Uterus (tissue), 4 donors: Measurements from ENCODE around the gene EPB41. TPM values are rescaled to one million over a fixed set of nuclear protein-coding genes. Genes with fewer than 3 reads are reported as not detected.

Source experiments
- DNase-seq, 2 donors: peaks; one replicate each; pipeline ENCODE4 v3.0.0-alpha.2; 2019 to 2020
- H3K27ac ChIP-seq, 2 donors: fragments of 200-600 bp; sonication (generic); 1 replicate in 1 of 2; 2 replicates in 1 of 2; pipeline ENCODE4 v1.5.1; 2016 to 2018
- H3K27me3 ChIP-seq, 2 donors: fragments of 200-600 bp; sonication (generic); one replicate each; pipeline ENCODE4 v1.5.1; 2018 to 2019; ENCODE audit warnings: control low read depth in 1 of 2
- H3K36me3 ChIP-seq, 2 donors: fragments of 200-600 bp; sonication (generic); one replicate each; pipeline ENCODE4 v1.5.1; 2019; ENCODE audit warnings: control low read depth in 1 of 2
- H3K4me1 ChIP-seq, 2 donors: fragments of 200-600 bp; sonication (generic); one replicate each; pipeline ENCODE4 v1.5.1; 2018 to 2019; ENCODE audit warnings: control low read depth in 1 of 2
- H3K4me3 ChIP-seq, 2 donors: fragments of 200-600 bp; sonication (generic); 1 replicate in 1 of 2; 2 replicates in 1 of 2; pipeline ENCODE4 v1.5.1; 2018 to 2019; ENCODE audit warnings: mild to moderate bottlenecking in 1 of 2
- H3K9me3 ChIP-seq, 2 donors: fragments of 200-600 bp; sonication (generic); one replicate each; pipeline ENCODE4 v1.5.1; 2019; ENCODE audit warnings: control low read depth in 1 of 2
- POLR2A ChIP-seq, 2 donors: fragments of 450-650 bp; IDR thresholded peaks; one replicate each; pipeline ENCODE4 v1.6.1; 2016; ENCODE audit warnings: antibody characterized with exemption in 2 of 2, mild to moderate bottlenecking in 1 of 2, moderate library complexity in 1 of 2
- intact Hi-C: fragments of 100-400 bp; cut with DNase I; formaldehyde crosslinking; loops from one replicate; pipeline ENCODE4 v1.15.1; 2023; ENCODE audit warnings: low total_unique reads
- total RNA-seq, 4 donors: library from RNA; depleted of rRNA in 3 of 4; stranded (reverse); fragments of >200 nt in 3 of 4; gene quantifications; one replicate each; pipeline versions ENCODE4 v1.1.0 to v1.2.4, GENCODE V29; 2014 to 2023
- TF ChIP-seq, protein P1 (sequence below), 4 experiments: fragments of 200-600 bp in 2 of 4; fragments of 450-650 bp in 2 of 4; sonication (generic) in 2 of 4; IDR thresholded peaks; one replicate each; pipeline ENCODE4 v1.5.1; 2016 to 2019; ENCODE audit warnings: antibody characterized with exemption in 4 of 4, mild to moderate bottlenecking in 2 of 4, moderate library complexity in 1 of 4
- donor health status: DM: yes; HTN: yes; CAD: no.

The EPB41 gene
- total RNA-seq, 4 donors from 2014 or later = 16.2 to 1,146 (median 45.4) TPM

DNA sequence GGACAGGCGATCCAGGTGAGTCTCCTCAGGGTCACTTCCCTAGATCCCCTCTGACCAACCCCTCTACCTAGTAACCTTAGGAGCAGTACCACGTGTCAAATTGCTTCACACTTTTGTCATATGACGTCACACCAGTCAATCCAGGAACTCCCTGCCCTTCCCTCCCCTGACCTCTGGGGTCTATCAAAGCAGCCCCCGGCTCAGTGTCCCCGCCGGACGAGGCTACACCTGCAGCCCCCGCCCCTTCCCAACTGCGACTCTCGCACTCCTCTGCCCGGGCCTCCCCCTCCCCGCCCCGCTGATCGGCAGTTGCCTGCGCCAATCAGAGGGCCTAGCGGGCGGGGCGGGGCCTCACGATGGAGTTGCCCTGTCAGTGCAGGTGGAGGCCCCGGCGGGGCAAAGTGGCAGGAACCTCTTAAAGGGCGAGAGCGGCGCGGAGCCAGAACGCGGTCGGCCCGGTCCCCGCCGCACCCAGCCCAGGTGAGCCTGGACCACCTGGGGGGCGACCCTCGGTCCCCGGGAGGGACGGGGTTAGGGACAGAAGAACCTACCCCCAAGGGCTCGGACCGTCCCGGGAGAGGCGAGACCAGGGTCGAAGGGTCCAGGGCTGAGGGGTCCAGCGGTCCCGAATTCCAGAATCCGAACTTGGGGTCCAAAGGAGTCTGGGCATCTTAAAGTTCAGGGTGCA, 27.5 kb upstream of the EPB41 start:
- TF ChIP-seq, protein P1, sequence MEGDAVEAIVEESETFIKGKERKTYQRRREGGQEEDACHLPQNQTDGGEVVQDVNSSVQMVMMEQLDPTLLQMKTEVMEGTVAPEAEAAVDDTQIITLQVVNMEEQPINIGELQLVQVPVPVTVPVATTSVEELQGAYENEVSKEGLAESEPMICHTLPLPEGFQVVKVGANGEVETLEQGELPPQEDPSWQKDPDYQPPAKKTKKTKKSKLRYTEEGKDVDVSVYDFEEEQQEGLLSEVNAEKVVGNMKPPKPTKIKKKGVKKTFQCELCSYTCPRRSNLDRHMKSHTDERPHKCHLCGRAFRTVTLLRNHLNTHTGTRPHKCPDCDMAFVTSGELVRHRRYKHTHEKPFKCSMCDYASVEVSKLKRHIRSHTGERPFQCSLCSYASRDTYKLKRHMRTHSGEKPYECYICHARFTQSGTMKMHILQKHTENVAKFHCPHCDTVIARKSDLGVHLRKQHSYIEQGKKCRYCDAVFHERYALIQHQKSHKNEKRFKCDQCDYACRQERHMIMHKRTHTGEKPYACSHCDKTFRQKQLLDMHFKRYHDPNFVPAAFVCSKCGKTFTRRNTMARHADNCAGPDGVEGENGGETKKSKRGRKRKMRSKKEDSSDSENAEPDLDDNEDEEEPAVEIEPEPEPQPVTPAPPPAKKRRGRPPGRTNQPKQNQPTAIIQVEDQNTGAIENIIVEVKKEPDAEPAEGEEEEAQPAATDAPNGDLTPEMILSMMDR (IDR thresholded peaks at IDR 0.05) = no peak
- TF ChIP-seq POLR2A (IDR thresholded peaks at IDR 0.05) = peak in 1 of 2 donors; percentile 53
- H3K9me3 ChIP-seq = no peaks in the 10 kb centered on the region
- H3K4me1 ChIP-seq = no peaks in the 10 kb centered on the region
- H3K27me3 ChIP-seq = no peaks in the 10 kb centered on the region
- peak overlapping the region; percentile 68 to 77 for H3K27ac ChIP-seq
- H3K36me3 ChIP-seq = no peaks in the 10 kb centered on the region
- peak overlapping the region; percentile 68 to 70 for H3K4me3 ChIP-seq
- peak; percentile 74 to 79 for DNase-seq
- intact Hi-C loops = no loop called here

DNA sequence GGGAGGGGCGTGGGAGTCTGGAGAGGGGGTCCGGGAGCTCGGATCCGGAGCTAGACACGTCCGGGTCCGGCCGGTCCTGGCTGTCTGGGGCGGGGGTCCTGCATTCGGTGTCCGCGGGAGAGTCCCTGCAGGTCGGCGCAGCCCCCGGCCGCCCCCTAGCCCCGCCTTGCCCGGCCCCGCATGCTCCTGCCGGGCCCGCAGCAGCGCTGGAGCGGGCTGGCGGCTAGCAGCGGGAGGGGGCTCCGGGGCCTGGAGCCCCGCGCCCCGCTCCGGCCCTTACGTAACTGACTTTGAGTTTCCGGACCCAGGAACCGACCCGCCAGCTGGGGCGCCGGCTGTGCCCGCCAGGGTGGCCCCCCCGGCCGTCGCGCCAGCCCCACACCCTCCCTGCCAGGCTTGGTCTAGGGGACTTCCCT, 26.9 kb upstream of the EPB41 start:
- H3K27ac ChIP-seq = peak overlapping the region; percentile 68 to 77

DNA sequence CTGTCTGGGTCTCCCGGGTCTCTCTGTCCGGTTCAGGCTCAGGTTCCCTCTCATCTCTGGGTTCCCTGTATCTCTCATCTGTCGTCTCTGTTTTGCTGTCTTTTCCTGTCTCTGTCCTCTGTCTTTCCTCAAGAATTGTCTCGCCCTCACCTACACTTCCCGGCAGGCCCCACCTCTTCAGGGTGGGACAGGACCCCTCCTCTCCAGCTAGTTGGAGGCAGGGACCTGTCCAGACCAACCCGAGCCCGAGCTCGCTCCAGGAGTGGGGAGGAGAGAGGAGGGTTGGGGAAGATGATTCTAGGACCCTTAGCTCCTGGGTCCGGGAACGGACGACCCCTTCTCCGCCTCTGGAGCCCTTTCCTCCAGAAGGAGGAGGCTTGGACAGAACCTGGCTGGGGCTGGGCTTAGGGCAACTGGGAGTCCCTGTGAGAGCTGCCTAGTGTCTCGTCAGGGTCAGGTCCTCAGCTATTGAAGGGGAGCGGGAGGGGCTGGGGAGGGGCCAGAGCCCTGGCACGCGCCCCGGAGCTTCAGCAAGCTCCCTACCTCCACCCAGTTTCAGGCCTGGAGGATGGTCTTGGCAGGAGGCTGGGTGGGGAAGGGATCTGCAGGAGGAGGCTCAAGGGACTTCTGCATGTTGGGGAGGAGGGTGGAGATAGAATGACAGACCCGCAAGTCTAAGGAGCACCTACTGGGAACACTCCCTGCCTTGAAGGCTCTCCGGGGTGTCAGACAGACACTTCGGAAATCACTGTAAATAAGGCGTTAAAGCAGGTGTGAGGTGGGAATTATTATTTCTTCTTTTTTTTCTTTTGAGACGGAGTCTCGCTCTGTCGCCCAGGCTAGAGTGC, 26.3 kb upstream of the EPB41 start:
- Histone ChIP-seq H3K4me1 (no peaks in the 10 kb centered on the region), H3K27me3 (no peaks in the 10 kb centered on the region), H3K4me3 (peak overlapping the region; percentile 68 to 70), H3K36me3 (no peaks in the 10 kb centered on the region), H3K27ac (peak overlapping the region; percentile 68 to 77), H3K9me3 (no peaks in the 10 kb centered on the region)
- TF ChIP-seq, protein P1 (IDR thresholded peaks at IDR 0.05) = no peak
- TF ChIP-seq POLR2A (IDR thresholded peaks at IDR 0.05) = no peak
- intact Hi-C loops = no loop called here
- peak; percentile 29 to 38 for DNase-seq

More for the DNA sequence above, 26.9 kb upstream of the EPB41 start:
- Histone ChIP-seq H3K27me3 (no peaks in the 10 kb centered on the region), H3K4me1 (no peaks in the 10 kb centered on the region), H3K36me3 (no peaks in the 10 kb centered on the region), H3K9me3 (no peaks in the 10 kb centered on the region), H3K4me3 (peak overlapping the region; percentile 68 to 70)
- intact Hi-C loops = no loop called here
- DNase-seq = peak; percentile 25 to 27
- no peak for TF ChIP-seq POLR2A (IDR thresholded peaks at IDR 0.05)
- TF ChIP-seq, protein P1 (IDR thresholded peaks at IDR 0.05) = no peak

DNA sequence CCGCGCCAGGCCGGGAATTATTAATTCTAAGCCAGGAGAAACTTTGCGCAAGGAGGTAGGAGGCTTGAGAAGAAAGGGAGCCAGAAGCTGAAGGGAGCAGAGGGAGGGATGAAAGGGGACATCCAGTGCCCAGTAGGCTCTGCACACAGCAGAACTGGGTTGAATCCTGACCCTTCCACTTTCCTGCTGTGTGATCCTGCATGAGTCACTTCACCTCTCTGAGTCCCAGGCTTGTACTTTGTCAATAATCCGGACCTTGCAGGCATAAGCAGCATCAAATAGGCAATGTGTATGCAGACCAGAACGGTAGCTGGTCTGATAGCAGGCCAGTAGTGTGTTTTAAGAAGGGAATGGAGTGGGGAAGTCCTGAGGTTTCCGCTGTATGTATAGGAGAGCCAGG, 25.5 kb upstream of the EPB41 start:
- Histone ChIP-seq H3K4me3 (no peak overlapping the region), H3K4me1 (no peaks in the 10 kb centered on the region), H3K36me3 (no peaks in the 10 kb centered on the region), H3K27me3 (no peaks in the 10 kb centered on the region), H3K9me3 (no peaks in the 10 kb centered on the region), H3K27ac (no peak overlapping the region)
- DNase-seq = no peak
- no peak for TF ChIP-seq POLR2A (IDR thresholded peaks at IDR 0.05)
- TF ChIP-seq, protein P1 (IDR thresholded peaks at IDR 0.05) = no peak
- intact Hi-C loops = no loop called here

- Histone ChIP-seq H3K27me3 (no peaks in the 10 kb centered on the region), H3K36me3 (no peaks in the 10 kb centered on the region), H3K4me3 (no peak overlapping the region), H3K27ac (no peak overlapping the region), H3K4me1 (no peaks in the 10 kb centered on the region), H3K9me3 (no peaks in the 10 kb centered on the region)
- TF ChIP-seq POLR2A (IDR thresholded peaks at IDR 0.05) = no peak
- intact Hi-C loops = no loop called here
- no peak for DNase-seq
Measured at GRCh38 chr1:28889357-28889756, 25.0 kb upstream of the EPB41 start.
